ENCODE results near the gene INPP5A. TPM values are rescaled to one million over a fixed set of nuclear protein-coding genes. Genes with fewer than 3 reads are reported as not detected.
A peak's percentile ranks its signal among the peaks of the same experiment; 100 is the strongest.

The INPP5A gene
- total and polyA plus RNA-seq, 11 donors, result 38.6 to 179 (median 102) TPM

DNA sequence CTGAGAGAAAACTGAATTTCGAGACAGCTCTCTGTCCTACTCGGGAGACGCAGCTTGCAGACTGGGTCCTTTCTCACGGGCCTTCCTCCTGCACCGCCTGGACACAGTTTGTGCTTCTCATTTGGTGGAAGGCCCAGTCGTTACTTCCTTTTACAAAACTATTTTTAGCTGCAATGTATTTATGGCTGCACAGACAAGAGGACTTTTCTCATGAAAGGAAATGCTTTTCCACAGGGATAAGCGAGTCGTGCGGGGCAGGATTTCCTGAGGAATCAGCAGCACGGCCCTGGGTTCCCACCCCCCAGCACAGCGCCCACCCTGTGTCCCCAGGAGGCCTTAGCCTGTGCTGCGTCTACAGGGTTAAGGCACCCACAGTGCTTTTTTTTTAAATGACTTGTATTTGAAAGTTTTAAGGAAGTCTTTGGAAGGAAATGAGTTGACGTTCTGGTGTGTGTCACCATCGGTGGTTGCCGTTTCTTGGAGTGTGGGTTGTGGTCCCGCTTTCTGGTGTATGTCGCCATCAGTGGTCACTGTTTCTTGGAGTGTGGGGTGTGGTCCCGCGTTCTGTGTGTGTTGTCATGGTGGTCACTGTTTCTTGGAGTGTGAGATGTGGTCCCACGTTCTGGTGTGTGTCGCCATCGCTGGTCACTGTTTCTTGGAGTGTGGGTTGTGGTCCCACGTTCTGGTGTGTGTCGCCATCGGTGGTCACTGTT lies 50.9 kb downstream of the INPP5A start:
- intact Hi-C loops (cut with DNase I), result loop anchor here in 7 of 10 donors (1.0 to 5.0 kb wide), 9 partner anchors 39 to 72 kb away; partner anchors contain the start of gene INPP5A (in 2 of the 7)
- H3K4me1 ChIP-seq, result peaks cover 29 to 100% (median 89%) of the 10 kb centered on the region in 12 donors
- H3K4me3 ChIP-seq, result peak overlapping the region in 9 of 12 donors; percentile 1 to 39 (median 24)
- DNase-seq, result peak in 4 of 5 donors; percentile 64 to 82 (median 79)
- 27 to 33% (median 32%) methylated on average over 25 of the region's 25 CpGs for WGBS, 4 donors
- TF ChIP-seq, protein P1, sequence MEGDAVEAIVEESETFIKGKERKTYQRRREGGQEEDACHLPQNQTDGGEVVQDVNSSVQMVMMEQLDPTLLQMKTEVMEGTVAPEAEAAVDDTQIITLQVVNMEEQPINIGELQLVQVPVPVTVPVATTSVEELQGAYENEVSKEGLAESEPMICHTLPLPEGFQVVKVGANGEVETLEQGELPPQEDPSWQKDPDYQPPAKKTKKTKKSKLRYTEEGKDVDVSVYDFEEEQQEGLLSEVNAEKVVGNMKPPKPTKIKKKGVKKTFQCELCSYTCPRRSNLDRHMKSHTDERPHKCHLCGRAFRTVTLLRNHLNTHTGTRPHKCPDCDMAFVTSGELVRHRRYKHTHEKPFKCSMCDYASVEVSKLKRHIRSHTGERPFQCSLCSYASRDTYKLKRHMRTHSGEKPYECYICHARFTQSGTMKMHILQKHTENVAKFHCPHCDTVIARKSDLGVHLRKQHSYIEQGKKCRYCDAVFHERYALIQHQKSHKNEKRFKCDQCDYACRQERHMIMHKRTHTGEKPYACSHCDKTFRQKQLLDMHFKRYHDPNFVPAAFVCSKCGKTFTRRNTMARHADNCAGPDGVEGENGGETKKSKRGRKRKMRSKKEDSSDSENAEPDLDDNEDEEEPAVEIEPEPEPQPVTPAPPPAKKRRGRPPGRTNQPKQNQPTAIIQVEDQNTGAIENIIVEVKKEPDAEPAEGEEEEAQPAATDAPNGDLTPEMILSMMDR (IDR thresholded peaks at IDR 0.05), result no peak
- no peak for TF ChIP-seq POLR2A (IDR thresholded peaks at IDR 0.05)
- H3K27me3 ChIP-seq, result no peaks in the 10 kb centered on the region
- peak; percentile 52 to 79 (median 56) for ATAC-seq
- H3K36me3 ChIP-seq, result no peaks in the 10 kb centered on the region
- no peaks in the 10 kb centered on the region for H3K9me3 ChIP-seq
- H3K27ac ChIP-seq, result peak overlapping the region; percentile 58 to 87 (median 78)

DNA sequence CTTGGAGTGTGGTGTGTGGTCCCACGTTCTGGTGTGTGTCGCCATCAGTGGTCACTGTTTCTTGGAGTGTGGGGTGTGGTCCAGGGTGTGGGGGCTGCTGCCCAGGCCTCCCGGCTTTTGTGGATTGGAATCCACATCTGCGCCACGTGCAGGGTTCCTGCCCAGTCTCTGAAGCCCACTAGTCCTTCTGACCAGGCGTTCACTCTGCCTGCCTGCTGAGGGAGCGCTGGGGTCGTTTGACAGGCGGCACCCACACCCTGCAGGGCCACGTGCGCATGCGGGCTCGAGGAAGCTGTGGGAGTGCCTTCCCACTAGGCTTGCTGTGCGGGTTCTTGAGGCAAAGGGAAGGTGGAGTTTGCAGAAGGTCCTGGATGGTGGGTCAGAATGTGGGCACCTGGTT lies 51.4 kb downstream of the INPP5A start:
- H3K4me1 ChIP-seq, result peaks cover 28 to 100% (median 87%) of the 10 kb centered on the region in 12 donors
- H3K36me3 ChIP-seq, result no peaks in the 10 kb centered on the region
- TF ChIP-seq, protein P1 (IDR thresholded peaks at IDR 0.05), result no peak
- no peak for TF ChIP-seq POLR2A (IDR thresholded peaks at IDR 0.05)
- peak overlapping the region in 11 of 12 donors; percentile 66 to 87 (median 78) for H3K27ac ChIP-seq
- H3K27me3 ChIP-seq, result no peaks in the 10 kb centered on the region
- intact Hi-C loops (cut with DNase I), result loop anchor here in 7 of 10 donors (2.0 to 5.0 kb wide), 8 partner anchors 38 to 72 kb away; partner anchors contain the start of gene INPP5A (in 1 of the 7)
- H3K9me3 ChIP-seq, result no peaks in the 10 kb centered on the region
- peak overlapping the region in 5 of 12 donors; percentile 18 to 27 (median 24) for H3K4me3 ChIP-seq
- ATAC-seq (peak in 2 of 4 donors; percentile 1 to 2), DNase-seq (peak in 1 of 5 donors; percentile 28)
- WGBS, 4 donors, result 54 to 74% (median 69%) methylated on average over 11 to 14 of the region's 14 CpGs

DNA sequence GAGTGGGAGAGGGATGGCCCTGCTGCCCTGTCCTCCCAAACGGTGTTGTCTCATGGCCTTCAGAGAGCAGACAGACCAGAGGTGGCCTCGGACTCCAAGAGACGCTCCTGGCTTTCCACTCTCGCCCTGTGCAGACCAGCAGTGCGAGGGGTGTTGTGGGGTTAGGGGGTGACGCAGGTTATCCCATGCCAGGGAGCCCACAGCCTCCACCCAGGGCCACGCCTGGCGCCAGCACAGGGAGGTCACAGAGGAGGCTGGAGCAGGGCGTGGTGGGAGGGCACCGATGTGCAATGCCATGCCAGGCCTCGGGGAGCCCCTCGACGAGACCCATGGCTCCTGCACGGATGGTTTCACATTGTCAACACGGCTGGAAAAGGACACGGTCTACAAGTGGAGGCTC lies 52.1 kb downstream of the INPP5A start:
- Histone ChIP-seq H3K27ac (peak overlapping the region in 11 of 12 donors; percentile 66 to 87 (median 78)), H3K27me3 (no peaks in the 10 kb centered on the region), H3K4me1 (peaks cover 26 to 100% (median 82%) of the 10 kb centered on the region in 12 donors), H3K36me3 (no peaks in the 10 kb centered on the region), H3K4me3 (no peak overlapping the region), H3K9me3 (no peaks in the 10 kb centered on the region)
- intact Hi-C loops (cut with DNase I), result loop anchor here (2.0 to 5.0 kb wide), 9 partner anchors 38 to 73 kb away; partner anchors contain the start of gene INPP5A (in 1 of the 10)
- ATAC-seq, result no peak
- no peak for TF ChIP-seq POLR2A (IDR thresholded peaks at IDR 0.05)
- TF ChIP-seq, protein P1 (IDR thresholded peaks at IDR 0.05), result no peak
- WGBS, 4 donors, result 90 to 96% (median 94%) methylated on average over 12 to 16 of the region's 16 CpGs
- DNase-seq, result no peak

DNA sequence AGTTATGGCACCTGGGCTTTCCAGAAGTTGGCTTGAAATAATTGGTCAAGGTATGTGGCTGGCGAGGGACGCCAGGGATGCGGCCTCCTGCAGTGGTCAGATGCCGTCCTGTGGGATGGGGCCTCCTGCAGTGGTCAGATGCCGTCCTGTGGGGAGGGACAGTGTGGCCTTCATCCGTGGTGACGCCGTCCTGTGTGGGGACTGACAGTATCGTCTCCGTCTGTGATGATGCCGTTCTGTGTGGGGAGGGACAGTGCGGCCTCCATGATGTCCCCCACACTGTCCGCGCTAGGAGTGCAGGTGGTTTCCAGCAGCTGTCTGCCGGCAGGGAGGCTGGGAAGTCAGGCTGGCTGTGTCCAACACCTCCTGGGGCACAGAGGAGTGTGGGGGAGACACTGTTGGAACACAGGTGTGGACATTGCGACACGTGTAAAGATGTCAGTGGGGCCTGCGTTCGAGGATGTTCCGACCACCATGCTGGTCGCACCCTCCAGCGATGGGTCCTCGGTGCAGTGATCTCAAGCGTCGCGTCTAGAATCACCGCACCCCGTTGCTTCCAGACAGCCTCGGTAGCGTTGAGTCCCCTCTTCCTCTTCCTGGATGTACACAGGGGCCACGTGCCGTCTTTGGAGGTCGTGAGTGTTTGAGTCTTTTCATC lies 52.6 kb downstream of the INPP5A start:
- ATAC-seq, result peak in 1 of 4 donors; percentile 3
- TF ChIP-seq, protein P1 (IDR thresholded peaks at IDR 0.05), result no peak
- TF ChIP-seq POLR2A (IDR thresholded peaks at IDR 0.05), result no peak
- DNase-seq, result no peak
- peak overlapping the region in 10 of 12 donors; percentile 42 to 87 (median 78) for H3K27ac ChIP-seq
- H3K9me3 ChIP-seq, result no peaks in the 10 kb centered on the region
- no peaks in the 10 kb centered on the region for H3K27me3 ChIP-seq
- intact Hi-C loops (cut with DNase I), result loop anchor here in 7 of 10 donors (2.0 to 5.0 kb wide), 3 partner anchors 37 to 42 kb away; no protein-coding TSS in a partner anchor
- H3K4me1 ChIP-seq, result peaks cover 26 to 100% (median 83%) of the 10 kb centered on the region in 12 donors
- H3K4me3 ChIP-seq, result no peak overlapping the region
- no peaks in the 10 kb centered on the region for H3K36me3 ChIP-seq
- WGBS, 4 donors, result 93 to 97% (median 94%) methylated on average over 31 to 33 of the region's 33 CpGs
